ENCODE results near the gene MAPK1.
"Not testable (repeated sequence)": the region's sequence is repeated elsewhere in the genome, so short reads cannot be mapped to it uniquely, and the experiment has no call there.

The MAPK1 gene

GRCh38 chr22:21790849-21791610 lies 76.4 kb downstream of the MAPK1 start:
- H3K4me3 Mint-ChIP-seq, result peak overlapping the region in 1 of 2 donors; percentile 20
- peak overlapping the region; percentile 56 for H3K27ac Mint-ChIP-seq
- H3K27me3 Mint-ChIP-seq; ATAC-seq (replicated peaks); DNase-seq; H3K9me3 Mint-ChIP-seq: not testable (repeated sequence)
- H3K36me3 Mint-ChIP-seq, result peaks cover 17 to 26% of the 10 kb centered on the region in 2 donors
- H3K4me1 Mint-ChIP-seq, result peaks cover 10 to 14% of the 10 kb centered on the region in 2 donors

DNA sequence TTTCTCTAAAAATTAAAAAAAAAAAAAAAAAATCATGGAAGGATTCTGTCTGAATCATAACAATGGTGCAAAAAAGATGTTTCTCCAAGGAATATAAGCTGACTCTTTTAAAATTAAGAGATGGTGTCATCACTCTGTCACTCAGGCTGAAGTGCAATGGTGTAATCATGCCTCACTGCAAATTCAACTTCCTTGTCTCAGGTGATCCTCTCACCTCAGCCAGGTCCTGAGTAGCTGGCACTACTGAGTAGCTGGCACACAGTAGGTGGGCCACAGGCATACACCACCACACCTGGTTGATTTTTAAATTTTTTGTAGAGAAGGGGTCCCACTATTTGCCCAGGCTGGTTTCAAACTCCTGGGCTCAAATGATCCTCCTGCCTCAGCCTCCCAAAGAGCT lies 77.1 kb downstream of the MAPK1 start:
- no peaks in the 10 kb centered on the region for H3K27me3 Mint-ChIP-seq
- H3K9me3 Mint-ChIP-seq, result no peaks in the 10 kb centered on the region
- no peak overlapping the region for H3K4me3 Mint-ChIP-seq
- no peak overlapping the region for H3K27ac Mint-ChIP-seq
- peaks cover 20 to 26% of the 10 kb centered on the region in 2 donors for H3K36me3 Mint-ChIP-seq
- no peak for DNase-seq
- ATAC-seq (replicated peaks), result no peak
- H3K4me1 Mint-ChIP-seq, result peaks cover 10 to 17% of the 10 kb centered on the region in 2 donors

- not testable (repeated sequence) for DNase-seq; H3K27me3 Mint-ChIP-seq; H3K27ac Mint-ChIP-seq; ATAC-seq (replicated peaks); H3K9me3 Mint-ChIP-seq; H3K4me3 Mint-ChIP-seq
- Mint-ChIP-seq H3K36me3 (peaks cover 29 to 41% of the 10 kb centered on the region in 2 donors), H3K4me1 (peaks cover 12 to 17% of the 10 kb centered on the region in 2 donors)
Observed at GRCh38 chr22:21787565-21787964, 79.9 kb downstream of the MAPK1 start.

DNA sequence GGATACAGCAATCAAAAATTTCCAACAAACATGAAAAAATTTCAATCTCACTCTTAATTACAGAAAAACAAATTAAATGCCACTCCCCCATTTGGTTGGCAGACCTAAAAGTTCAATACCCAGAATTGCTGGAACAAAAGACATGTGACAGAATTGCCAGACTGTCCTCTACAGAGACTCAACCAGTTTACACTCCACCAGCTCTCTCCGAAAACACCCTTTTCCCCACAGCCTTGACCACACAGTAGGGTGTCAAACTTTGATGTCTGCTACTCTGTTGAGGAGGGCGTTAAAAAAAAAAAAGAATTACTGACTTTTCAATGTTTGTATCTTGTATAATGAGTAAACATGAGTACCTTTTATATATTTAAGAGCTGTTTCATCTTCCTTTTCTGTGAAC lies 87.2 kb downstream of the MAPK1 start:
- Mint-ChIP-seq H3K27ac (no peak overlapping the region), H3K36me3 (peaks cover 37 to 50% of the 10 kb centered on the region in 2 donors), H3K4me3 (no peak overlapping the region), H3K4me1 (peaks cover 15 to 19% of the 10 kb centered on the region in 2 donors), H3K9me3 (no peaks in the 10 kb centered on the region), H3K27me3 (no peaks in the 10 kb centered on the region)
- no peak for ATAC-seq (replicated peaks)
- DNase-seq, result no peak

- Mint-ChIP-seq H3K4me3 (no peak overlapping the region), H3K27ac (no peak overlapping the region), H3K27me3 (no peaks in the 10 kb centered on the region), H3K9me3 (no peaks in the 10 kb centered on the region), H3K4me1 (peaks cover 15 to 19% of the 10 kb centered on the region in 2 donors), H3K36me3 (peaks cover 31 to 41% of the 10 kb centered on the region in 2 donors)
- ATAC-seq (replicated peaks) (no peak), DNase-seq (no peak)
Observed at GRCh38 chr22:21779444-21779843, 88.0 kb downstream of the MAPK1 start.

- Mint-ChIP-seq H3K27me3 (no peaks in the 10 kb centered on the region), H3K9me3 (no peaks in the 10 kb centered on the region), H3K4me3 (no peak overlapping the region), H3K36me3 (peaks cover 31 to 36% of the 10 kb centered on the region in 2 donors), H3K27ac (no peak overlapping the region), H3K4me1 (peaks cover 13 to 19% of the 10 kb centered on the region in 2 donors)
- DNase-seq (no peak), ATAC-seq (replicated peaks) (no peak)
Observed at GRCh38 chr22:21778705-21779363, 88.6 kb downstream of the MAPK1 start.

DNA sequence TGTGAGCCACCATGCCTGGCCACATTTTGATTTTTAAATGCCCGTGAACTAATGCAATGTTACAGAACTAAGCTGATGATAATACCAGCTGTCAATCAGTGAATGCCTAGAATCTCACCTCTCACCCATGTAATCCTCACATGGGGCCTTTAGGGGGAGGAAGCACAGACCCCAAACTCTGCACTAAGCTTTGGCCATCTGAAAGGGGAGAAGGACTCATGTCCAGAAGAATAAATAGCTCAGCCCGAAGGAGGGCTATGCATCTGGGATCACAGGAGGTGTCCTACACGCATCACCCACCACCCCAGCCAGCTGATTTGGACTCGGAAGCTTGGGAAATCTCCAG lies 95.8 kb downstream of the MAPK1 start:
- no peak overlapping the region for H3K4me3 Mint-ChIP-seq
- H3K9me3 Mint-ChIP-seq, result no peaks in the 10 kb centered on the region
- no peak overlapping the region for H3K27ac Mint-ChIP-seq
- ATAC-seq (replicated peaks), result no peak
- DNase-seq, result no peak
- peaks cover 48 to 49% of the 10 kb centered on the region in 2 donors for H3K36me3 Mint-ChIP-seq
- no peaks in the 10 kb centered on the region for H3K27me3 Mint-ChIP-seq
- peaks cover 6 to 10% of the 10 kb centered on the region in 2 donors for H3K4me1 Mint-ChIP-seq

DNA sequence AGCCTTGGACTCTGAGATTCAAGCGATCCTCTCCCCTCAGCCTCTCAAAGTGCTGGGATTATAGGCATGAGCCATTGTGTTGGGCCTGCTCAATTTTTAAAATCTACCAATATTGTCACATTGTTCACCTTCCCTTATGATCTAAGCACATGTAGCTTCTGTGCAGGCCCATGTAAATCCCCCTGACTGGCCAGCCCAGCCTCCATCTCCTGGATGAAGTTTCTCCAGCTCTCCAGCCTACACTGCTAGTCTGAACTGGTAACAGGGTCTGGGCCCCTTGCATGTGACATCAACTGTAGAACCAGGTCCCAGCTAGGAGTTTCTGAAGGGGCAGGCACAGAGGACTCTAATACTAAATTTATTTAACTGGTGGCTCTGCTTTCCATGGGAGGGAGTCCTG lies 99.0 kb downstream of the MAPK1 start:
- peaks cover 13 to 26% of the 10 kb centered on the region in 2 donors for H3K4me1 Mint-ChIP-seq
- H3K36me3 Mint-ChIP-seq, result peaks cover 60 to 68% of the 10 kb centered on the region in 2 donors
- no peaks in the 10 kb centered on the region for H3K9me3 Mint-ChIP-seq
- no peak overlapping the region for H3K4me3 Mint-ChIP-seq
- DNase-seq (no peak), ATAC-seq (replicated peaks) (no peak)
- H3K27ac Mint-ChIP-seq, result peak overlapping the region; percentile 84
- no peaks in the 10 kb centered on the region for H3K27me3 Mint-ChIP-seq

GRCh38 chr22:21766691-21767462 lies 100.6 kb downstream of the MAPK1 start:
- peaks cover 49 to 66% of the 10 kb centered on the region in 2 donors for H3K36me3 Mint-ChIP-seq
- H3K27me3 Mint-ChIP-seq, result no peaks in the 10 kb centered on the region
- ATAC-seq (replicated peaks) (no peak), DNase-seq (no peak)
- H3K27ac Mint-ChIP-seq, result peak overlapping the region; percentile 74
- H3K4me1 Mint-ChIP-seq, result peaks cover 18 to 30% of the 10 kb centered on the region in 2 donors
- H3K4me3 Mint-ChIP-seq, result no peak overlapping the region
- H3K9me3 Mint-ChIP-seq, result no peaks in the 10 kb centered on the region

GRCh38 chr22:21765909-21766529 lies 101.4 kb downstream of the MAPK1 start:
- H3K4me3 Mint-ChIP-seq, result no peak overlapping the region
- H3K4me1 Mint-ChIP-seq, result peaks cover 18 to 30% of the 10 kb centered on the region in 2 donors
- peaks cover 42 to 59% of the 10 kb centered on the region in 2 donors for H3K36me3 Mint-ChIP-seq
- H3K27ac Mint-ChIP-seq, result no peak overlapping the region
- no peaks in the 10 kb centered on the region for H3K27me3 Mint-ChIP-seq
- no peak for ATAC-seq (replicated peaks)
- H3K9me3 Mint-ChIP-seq, result no peaks in the 10 kb centered on the region
- DNase-seq, result no peak

DNA sequence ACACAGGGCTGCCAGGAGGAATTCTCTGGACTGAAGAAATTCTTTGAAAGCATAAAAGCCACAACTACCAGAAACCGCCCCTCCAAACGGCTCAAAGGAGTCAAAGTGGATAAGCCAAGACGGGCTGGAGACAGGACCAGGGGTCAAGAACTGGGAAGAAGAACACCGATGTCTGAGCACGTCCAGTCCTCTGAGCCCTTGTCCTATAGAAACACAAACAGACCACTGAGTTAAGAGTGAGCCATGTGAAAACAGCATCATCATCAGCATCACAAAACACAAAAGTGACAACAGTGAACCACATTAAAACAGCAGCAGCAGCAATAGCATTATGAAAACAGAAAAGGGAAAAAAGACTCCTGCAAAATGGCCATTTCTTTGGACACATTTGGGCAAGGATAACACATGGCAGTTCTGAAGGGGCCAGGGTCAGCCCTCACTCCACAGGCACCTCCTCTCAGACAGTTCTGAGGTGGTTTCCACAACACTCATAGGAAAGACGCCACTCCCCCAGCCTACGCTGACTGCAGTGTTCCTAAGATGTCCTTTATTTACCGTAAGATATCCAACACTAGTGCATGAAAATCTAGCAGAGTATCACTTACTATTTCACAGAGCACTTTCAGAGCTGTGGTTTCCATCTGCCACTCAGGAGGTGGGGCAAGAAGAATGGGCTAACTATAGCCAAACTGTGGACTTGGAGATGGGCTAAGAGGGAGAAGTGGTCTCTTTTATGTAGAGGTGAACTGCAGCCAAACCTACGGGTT lies 103.2 kb downstream of the MAPK1 start:
- Mint-ChIP-seq H3K4me3 (no peak overlapping the region), H3K27ac (no peak overlapping the region), H3K36me3 (peaks cover 41 to 59% of the 10 kb centered on the region in 2 donors), H3K27me3 (no peaks in the 10 kb centered on the region), H3K9me3 (no peaks in the 10 kb centered on the region), H3K4me1 (peaks cover 18 to 30% of the 10 kb centered on the region in 2 donors)
- DNase-seq (no peak), ATAC-seq (replicated peaks) (no peak)

- Mint-ChIP-seq H3K4me1 (peaks cover 16 to 30% of the 10 kb centered on the region in 2 donors), H3K4me3 (no peak overlapping the region), H3K9me3 (no peaks in the 10 kb centered on the region), H3K27me3 (no peaks in the 10 kb centered on the region), H3K27ac (no peak overlapping the region), H3K36me3 (peaks cover 41 to 64% of the 10 kb centered on the region in 2 donors)
- ATAC-seq (replicated peaks) (peak; percentile 85 to 86), DNase-seq (peak; percentile 31)
Observed at GRCh38 chr22:21762712-21763581, 104.5 kb downstream of the MAPK1 start.
